ENCODE results near the gene CPLX4. TPM values are rescaled to one million over a fixed set of nuclear protein-coding genes. Genes with fewer than 3 reads are reported as not detected.

Gene CPLX4
- total RNA-seq, 1 donor from 2014 or later = 2.2 TPM

DNA sequence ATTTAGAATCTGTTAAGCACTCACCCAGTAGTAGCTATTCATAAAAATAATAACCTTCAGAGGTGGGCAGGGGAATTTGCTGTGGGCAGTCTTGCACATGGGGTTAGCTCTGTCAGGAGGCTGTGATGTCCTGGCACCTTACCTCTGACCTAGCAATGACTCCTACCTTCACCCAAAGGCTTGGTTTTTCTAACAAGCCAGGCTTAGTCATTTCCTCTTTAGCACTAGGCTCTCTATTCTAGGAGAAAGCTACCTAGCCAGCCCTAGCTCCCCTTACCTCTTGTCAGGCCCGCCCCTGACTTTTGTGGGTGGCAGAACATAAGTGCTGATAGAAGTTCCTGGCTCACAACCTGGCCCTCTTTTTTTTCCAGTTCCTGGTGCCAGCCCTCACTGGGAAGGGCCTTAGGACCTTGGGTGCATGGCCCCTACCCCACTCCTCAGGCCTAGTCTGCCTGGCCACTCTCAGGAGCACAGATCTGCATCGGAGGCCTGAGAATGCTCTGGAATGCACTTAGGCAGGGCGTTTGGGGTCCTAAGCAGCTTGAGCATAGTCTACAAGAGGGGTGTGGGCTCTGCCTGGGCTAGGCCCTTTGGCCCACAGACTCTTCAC is 17.7 kb downstream of the CPLX4 start:
- H2AFZ ChIP-seq (replicated peaks) = no peak overlapping the region
- Mint-ChIP-seq H3K36me3 (no peaks in the 10 kb centered on the region), H3K4me3 (no peak overlapping the region), H3K9me3 (no peaks in the 10 kb centered on the region), H3K27me3 (ENCODE audit: insufficient read depth, low read depth) (peaks cover 12% of the 10 kb centered on the region), H3K4me1 (peaks cover 9% of the 10 kb centered on the region), H3K27ac (no peak overlapping the region)
- no peak overlapping the region for H3K27ac ChIP-seq
- TF ChIP-seq EZH2 (IDR thresholded peaks at IDR 0.05) = no peak
- TF ChIP-seq CTCF (IDR thresholded peaks at IDR 0.05) = no peak
- TF ChIP-seq EZH2phosphoT487 (IDR thresholded peaks at IDR 0.05) = no peak
- H3K27me3 ChIP-seq = peaks cover 19% of the 10 kb centered on the region
- no peaks in the 10 kb centered on the region for H3K9me3 ChIP-seq (ENCODE audit: low read depth)
- H3K79me2 ChIP-seq (ENCODE audit: low read depth) = no peaks in the 10 kb centered on the region
- no peak overlapping the region for H3K4me2 ChIP-seq
- H3F3A ChIP-seq (ENCODE audit: low read depth) = no peaks in the 10 kb centered on the region
- no peaks in the 10 kb centered on the region for H4K20me1 ChIP-seq (ENCODE audit: low read depth)
- H3K4me3 ChIP-seq = no peak overlapping the region
- no peaks in the 10 kb centered on the region for H3K36me3 ChIP-seq
- no peak overlapping the region for H3K9ac ChIP-seq
- H3K4me1 ChIP-seq = peaks cover 19% of the 10 kb centered on the region
- DNase-seq (ENCODE audit: low spot score) = no peak

- Histone ChIP-seq H2AFZ (replicated peaks) (no peak overlapping the region), H3K27me3 (peaks cover 30% of the 10 kb centered on the region), H3F3A (ENCODE audit: low read depth) (no peaks in the 10 kb centered on the region), H3K4me3 (no peak overlapping the region), H3K27ac (no peak overlapping the region), H3K79me2 (ENCODE audit: low read depth) (no peaks in the 10 kb centered on the region), H3K9ac (no peak overlapping the region), H3K9me3 (ENCODE audit: low read depth) (no peaks in the 10 kb centered on the region), H3K4me1 (peaks cover 14% of the 10 kb centered on the region), H4K20me1 (ENCODE audit: low read depth) (no peaks in the 10 kb centered on the region), H3K4me2 (no peak overlapping the region), H3K36me3 (no peaks in the 10 kb centered on the region)
- no peak for DNase-seq (ENCODE audit: low spot score)
- Mint-ChIP-seq H3K9me3 (no peaks in the 10 kb centered on the region), H3K27ac (no peak overlapping the region), H3K4me1 (peaks cover 12% of the 10 kb centered on the region), H3K36me3 (no peaks in the 10 kb centered on the region), H3K4me3 (no peak overlapping the region), H3K27me3 (ENCODE audit: insufficient read depth, low read depth) (peaks cover 6% of the 10 kb centered on the region)
- no peak for TF ChIP-seq EZH2phosphoT487 (IDR thresholded peaks at IDR 0.05)
- TF ChIP-seq CTCF (IDR thresholded peaks at IDR 0.05) = no peak
- no peak for TF ChIP-seq EZH2 (IDR thresholded peaks at IDR 0.05)
These were observed 19.6 kb downstream of the CPLX4 start for GRCh38 chr18:59298871-59299270.

DNA sequence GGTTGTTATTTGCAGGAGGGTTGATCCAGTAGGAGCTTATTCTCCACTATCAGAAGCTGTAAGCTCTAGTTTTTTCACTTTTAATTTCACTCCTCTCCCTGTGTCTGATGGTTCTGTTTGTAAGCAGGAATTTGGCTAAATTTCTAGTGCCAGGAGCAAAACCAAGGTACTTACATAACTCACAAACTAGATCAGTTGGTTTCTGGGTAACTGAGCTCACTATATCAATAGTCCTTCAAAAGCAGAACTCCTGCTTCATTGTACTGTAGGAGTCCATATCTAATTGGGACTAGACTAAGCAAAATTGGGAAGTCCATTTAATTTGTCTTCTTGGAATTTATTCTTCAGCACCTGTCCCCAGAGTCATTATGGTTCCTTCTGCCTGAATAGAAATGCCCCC is 25.1 kb downstream of the CPLX4 start:
- peaks cover 53% of the 10 kb centered on the region for H3K27me3 ChIP-seq
- TF ChIP-seq CTCF (IDR thresholded peaks at IDR 0.05) (no peak), EZH2phosphoT487 (IDR thresholded peaks at IDR 0.05) (no peak), EZH2 (IDR thresholded peaks at IDR 0.05) (no peak)

More for the DNA sequence above, 25.1 kb downstream of the CPLX4 start:
- Mint-ChIP-seq H3K27ac (no peak overlapping the region), H3K36me3 (no peaks in the 10 kb centered on the region), H3K27me3 (ENCODE audit: insufficient read depth, low read depth) (peaks cover 3% of the 10 kb centered on the region), H3K9me3 (no peaks in the 10 kb centered on the region), H3K4me3 (no peak overlapping the region), H3K4me1 (peaks cover 15% of the 10 kb centered on the region)
- no peak overlapping the region for H3K4me3 ChIP-seq
- no peaks in the 10 kb centered on the region for H4K20me1 ChIP-seq (ENCODE audit: low read depth)
- no peaks in the 10 kb centered on the region for H3K36me3 ChIP-seq
- peaks cover 4% of the 10 kb centered on the region for H3F3A ChIP-seq (ENCODE audit: low read depth)
- DNase-seq (ENCODE audit: low spot score) = no peak
- H3K4me2 ChIP-seq = peak overlapping the region; percentile 11
- H2AFZ ChIP-seq (replicated peaks) = peak overlapping the region; percentile 45
- no peak overlapping the region for H3K27ac ChIP-seq
- H3K9ac ChIP-seq = no peak overlapping the region
- no peaks in the 10 kb centered on the region for H3K9me3 ChIP-seq (ENCODE audit: low read depth)
- no peaks in the 10 kb centered on the region for H3K79me2 ChIP-seq (ENCODE audit: low read depth)
- H3K4me1 ChIP-seq = peaks cover 18% of the 10 kb centered on the region
